ENCODE results near the gene TMEM163. TPM values are rescaled to one million over a fixed set of nuclear protein-coding genes. Genes with fewer than 3 reads are reported as not detected.

TMEM163 gene
- polyA plus RNA-seq, 2 donors: 0.10 to 0.11 TPM

GRCh38 chr2:134682726-134683125 is 36.1 kb downstream of the TMEM163 start:
- 55 to 59% methylated on average over 3 of the region's 3 CpGs for WGBS, 2 donors
- Histone ChIP-seq H3K4me1 (ENCODE audit: control insufficient read depth in 2 of 2, insufficient read depth in 2 of 2, low read length in 1 of 2) (peaks cover 0 to 2% of the 10 kb centered on the region in 2 donors), H3K27me3 (ENCODE audit: control insufficient read depth in 1 of 2, insufficient read depth in 2 of 2, low read length in 2 of 2) (no peaks in the 10 kb centered on the region), H3K9me3 (ENCODE audit: control insufficient read depth in 2 of 2, insufficient read depth in 1 of 2, low read depth in 1 of 2, low read length in 1 of 2) (no peaks in the 10 kb centered on the region), H3K4me3 (ENCODE audit: low read depth in 1 of 2, low read length in 2 of 2) (no peak overlapping the region), H3K36me3 (ENCODE audit: control insufficient read depth in 2 of 2, insufficient read depth in 2 of 2, low read length in 1 of 2) (no peaks in the 10 kb centered on the region), H3K27ac (ENCODE audit: low read depth in 2 of 2, low read length in 1 of 2) (no peak overlapping the region)

- H3K27me3 ChIP-seq (ENCODE audit: control insufficient read depth in 1 of 2, insufficient read depth in 2 of 2, low read length in 2 of 2): no peaks in the 10 kb centered on the region
- no peaks in the 10 kb centered on the region for H3K9me3 ChIP-seq (ENCODE audit: control insufficient read depth in 2 of 2, insufficient read depth in 1 of 2, low read depth in 1 of 2, low read length in 1 of 2)
- 80 to 82% methylated on average over 8 of the region's 8 CpGs for WGBS, 2 donors
- no peak overlapping the region for H3K4me3 ChIP-seq (ENCODE audit: low read depth in 1 of 2, low read length in 2 of 2)
- no peaks in the 10 kb centered on the region for H3K36me3 ChIP-seq (ENCODE audit: control insufficient read depth in 2 of 2, insufficient read depth in 2 of 2, low read length in 1 of 2)
- H3K27ac ChIP-seq (ENCODE audit: low read depth in 2 of 2, low read length in 1 of 2): no peak overlapping the region
- peaks cover 0 to 2% of the 10 kb centered on the region in 2 donors for H3K4me1 ChIP-seq (ENCODE audit: control insufficient read depth in 2 of 2, insufficient read depth in 2 of 2, low read length in 1 of 2)
Measured at GRCh38 chr2:134681201-134681600, 37.6 kb downstream of the TMEM163 start.

GRCh38 chr2:134679745-134680144 is 39.1 kb downstream of the TMEM163 start:
- H3K4me1 ChIP-seq (ENCODE audit: control insufficient read depth in 2 of 2, insufficient read depth in 2 of 2, low read length in 1 of 2): peaks cover 0 to 2% of the 10 kb centered on the region in 2 donors
- H3K9me3 ChIP-seq (ENCODE audit: control insufficient read depth in 2 of 2, insufficient read depth in 1 of 2, low read depth in 1 of 2, low read length in 1 of 2): peaks cover 0 to 2% of the 10 kb centered on the region in 2 donors
- H3K36me3 ChIP-seq (ENCODE audit: control insufficient read depth in 2 of 2, insufficient read depth in 2 of 2, low read length in 1 of 2): no peaks in the 10 kb centered on the region
- no peak overlapping the region for H3K27ac ChIP-seq (ENCODE audit: low read depth in 2 of 2, low read length in 1 of 2)
- 54 to 55% methylated on average over 6 of the region's 6 CpGs for WGBS, 2 donors
- H3K4me3 ChIP-seq (ENCODE audit: low read depth in 1 of 2, low read length in 2 of 2): no peak overlapping the region
- no peaks in the 10 kb centered on the region for H3K27me3 ChIP-seq (ENCODE audit: control insufficient read depth in 1 of 2, insufficient read depth in 2 of 2, low read length in 2 of 2)

DNA sequence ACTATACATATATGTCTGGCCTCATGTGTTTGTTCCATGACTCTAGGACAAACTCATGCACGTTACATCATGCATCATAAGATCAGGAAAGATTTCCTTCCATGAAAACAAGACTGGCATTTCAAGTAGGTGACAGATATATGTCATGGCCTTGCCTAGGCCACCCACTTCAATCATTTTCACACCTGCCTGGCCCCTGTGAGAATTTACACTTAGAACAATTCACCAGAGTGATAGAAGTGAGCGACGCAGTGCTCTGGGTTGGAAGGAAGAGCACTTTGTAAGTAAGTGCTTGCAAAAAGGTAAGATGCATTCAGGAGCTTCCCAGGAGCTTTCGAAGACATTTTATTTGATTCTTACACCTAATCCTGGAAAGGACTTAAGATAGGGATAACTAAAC is 39.5 kb downstream of the TMEM163 start:
- Histone ChIP-seq H3K27me3 (ENCODE audit: control insufficient read depth in 1 of 2, insufficient read depth in 2 of 2, low read length in 2 of 2) (no peaks in the 10 kb centered on the region), H3K9me3 (ENCODE audit: control insufficient read depth in 2 of 2, insufficient read depth in 1 of 2, low read depth in 1 of 2, low read length in 1 of 2) (peaks cover 0 to 2% of the 10 kb centered on the region in 2 donors), H3K4me1 (ENCODE audit: control insufficient read depth in 2 of 2, insufficient read depth in 2 of 2, low read length in 1 of 2) (peaks cover 0 to 2% of the 10 kb centered on the region in 2 donors), H3K4me3 (ENCODE audit: low read depth in 1 of 2, low read length in 2 of 2) (no peak overlapping the region), H3K27ac (ENCODE audit: low read depth in 2 of 2, low read length in 1 of 2) (no peak overlapping the region), H3K36me3 (ENCODE audit: control insufficient read depth in 2 of 2, insufficient read depth in 2 of 2, low read length in 1 of 2) (no peaks in the 10 kb centered on the region)
- 89 to 92% methylated on average over 4 of the region's 4 CpGs for WGBS, 2 donors

- 55 to 57% methylated on average over 20 of the region's 20 CpGs for WGBS, 2 donors
- H3K27me3 ChIP-seq (ENCODE audit: control insufficient read depth in 1 of 2, insufficient read depth in 2 of 2, low read length in 2 of 2): no peaks in the 10 kb centered on the region
- H3K36me3 ChIP-seq (ENCODE audit: control insufficient read depth in 2 of 2, insufficient read depth in 2 of 2, low read length in 1 of 2): no peaks in the 10 kb centered on the region
- H3K9me3 ChIP-seq (ENCODE audit: control insufficient read depth in 2 of 2, insufficient read depth in 1 of 2, low read depth in 1 of 2, low read length in 1 of 2): peaks cover 0 to 2% of the 10 kb centered on the region in 2 donors
- H3K4me3 ChIP-seq (ENCODE audit: low read depth in 1 of 2, low read length in 2 of 2): no peak overlapping the region
- H3K27ac ChIP-seq (ENCODE audit: low read depth in 2 of 2, low read length in 1 of 2): no peak overlapping the region
- H3K4me1 ChIP-seq (ENCODE audit: control insufficient read depth in 2 of 2, insufficient read depth in 2 of 2, low read length in 1 of 2): peaks cover 0 to 2% of the 10 kb centered on the region in 2 donors
Measured at GRCh38 chr2:134677856-134678756, 40.7 kb downstream of the TMEM163 start.

- 66 to 72% methylated on average over 12 of the region's 12 CpGs for WGBS, 2 donors
- H3K4me3 ChIP-seq (ENCODE audit: low read depth in 1 of 2, low read length in 2 of 2): no peak overlapping the region
- no peak overlapping the region for H3K27ac ChIP-seq (ENCODE audit: low read depth in 2 of 2, low read length in 1 of 2)
- peaks cover 0 to 2% of the 10 kb centered on the region in 2 donors for H3K4me1 ChIP-seq (ENCODE audit: control insufficient read depth in 2 of 2, insufficient read depth in 2 of 2, low read length in 1 of 2)
- H3K36me3 ChIP-seq (ENCODE audit: control insufficient read depth in 2 of 2, insufficient read depth in 2 of 2, low read length in 1 of 2): no peaks in the 10 kb centered on the region
- H3K9me3 ChIP-seq (ENCODE audit: control insufficient read depth in 2 of 2, insufficient read depth in 1 of 2, low read depth in 1 of 2, low read length in 1 of 2): peaks cover 0 to 2% of the 10 kb centered on the region in 2 donors
- no peaks in the 10 kb centered on the region for H3K27me3 ChIP-seq (ENCODE audit: control insufficient read depth in 1 of 2, insufficient read depth in 2 of 2, low read length in 2 of 2)
Measured at GRCh38 chr2:134676960-134677359, 41.8 kb downstream of the TMEM163 start.

DNA sequence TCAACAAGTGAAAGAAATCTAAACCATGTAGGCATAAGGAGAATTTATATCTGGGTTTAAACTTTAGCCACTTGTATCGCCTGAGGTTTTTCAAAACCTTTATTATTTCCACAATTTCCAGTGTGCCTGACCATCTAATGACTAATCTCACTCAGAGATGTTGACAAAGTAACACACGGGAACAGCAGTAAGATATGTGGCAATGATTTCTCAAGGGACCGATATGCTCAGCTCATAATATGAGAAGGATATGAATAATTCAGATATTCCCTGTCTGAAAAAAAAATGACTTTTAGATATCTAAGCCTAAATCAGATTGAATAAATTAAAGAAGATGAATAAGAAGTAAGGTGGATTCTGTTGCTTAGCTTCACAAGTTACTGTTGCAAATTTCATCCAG is 43.5 kb downstream of the TMEM163 start:
- no peak overlapping the region for H3K27ac ChIP-seq (ENCODE audit: low read depth in 2 of 2, low read length in 1 of 2)
- 71 to 78% methylated on average over 3 of the region's 3 CpGs for WGBS, 2 donors
- H3K9me3 ChIP-seq (ENCODE audit: control insufficient read depth in 2 of 2, insufficient read depth in 1 of 2, low read depth in 1 of 2, low read length in 1 of 2): peaks cover 0 to 2% of the 10 kb centered on the region in 2 donors
- H3K36me3 ChIP-seq (ENCODE audit: control insufficient read depth in 2 of 2, insufficient read depth in 2 of 2, low read length in 1 of 2): no peaks in the 10 kb centered on the region
- peaks cover 2 to 6% of the 10 kb centered on the region in 2 donors for H3K4me1 ChIP-seq (ENCODE audit: control insufficient read depth in 2 of 2, insufficient read depth in 2 of 2, low read length in 1 of 2)
- no peak overlapping the region for H3K4me3 ChIP-seq (ENCODE audit: low read depth in 1 of 2, low read length in 2 of 2)
- no peaks in the 10 kb centered on the region for H3K27me3 ChIP-seq (ENCODE audit: control insufficient read depth in 1 of 2, insufficient read depth in 2 of 2, low read length in 2 of 2)

- peaks cover 2 to 6% of the 10 kb centered on the region in 2 donors for H3K4me1 ChIP-seq (ENCODE audit: control insufficient read depth in 2 of 2, insufficient read depth in 2 of 2, low read length in 1 of 2)
- 68 to 79% methylated on average over 4 of the region's 4 CpGs for WGBS, 2 donors
- H3K9me3 ChIP-seq (ENCODE audit: control insufficient read depth in 2 of 2, insufficient read depth in 1 of 2, low read depth in 1 of 2, low read length in 1 of 2): peaks cover 0 to 2% of the 10 kb centered on the region in 2 donors
- no peak overlapping the region for H3K4me3 ChIP-seq (ENCODE audit: low read depth in 1 of 2, low read length in 2 of 2)
- H3K27ac ChIP-seq (ENCODE audit: low read depth in 2 of 2, low read length in 1 of 2): no peak overlapping the region
- no peaks in the 10 kb centered on the region for H3K36me3 ChIP-seq (ENCODE audit: control insufficient read depth in 2 of 2, insufficient read depth in 2 of 2, low read length in 1 of 2)
- no peaks in the 10 kb centered on the region for H3K27me3 ChIP-seq (ENCODE audit: control insufficient read depth in 1 of 2, insufficient read depth in 2 of 2, low read length in 2 of 2)
Measured at GRCh38 chr2:134674687-134675086, 44.1 kb downstream of the TMEM163 start.

DNA sequence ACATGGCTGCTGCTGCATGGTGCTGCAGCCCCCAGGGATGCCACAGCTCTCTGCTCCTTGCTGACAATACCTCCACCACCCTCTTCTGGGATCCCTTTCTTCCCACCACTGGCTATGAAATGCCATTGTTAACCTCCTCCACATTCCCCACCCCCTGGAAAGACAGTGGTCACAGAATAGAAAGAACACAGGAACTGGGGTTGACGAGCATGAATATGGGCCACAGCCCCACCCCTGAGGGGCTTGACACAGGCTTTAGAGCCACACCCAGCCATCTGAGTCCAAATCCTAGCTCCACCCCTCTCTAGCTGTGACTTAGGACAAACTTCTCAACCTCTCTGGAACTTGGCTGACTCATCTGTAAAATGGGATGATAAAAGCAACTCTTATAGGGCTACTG is 47.3 kb downstream of the TMEM163 start:
- Histone ChIP-seq H3K36me3 (ENCODE audit: control insufficient read depth in 2 of 2, insufficient read depth in 2 of 2, low read length in 1 of 2) (no peaks in the 10 kb centered on the region), H3K4me1 (ENCODE audit: control insufficient read depth in 2 of 2, insufficient read depth in 2 of 2, low read length in 1 of 2) (peaks cover 0 to 6% of the 10 kb centered on the region in 2 donors), H3K9me3 (ENCODE audit: control insufficient read depth in 2 of 2, insufficient read depth in 1 of 2, low read depth in 1 of 2, low read length in 1 of 2) (peaks cover 0 to 2% of the 10 kb centered on the region in 2 donors), H3K27me3 (ENCODE audit: control insufficient read depth in 1 of 2, insufficient read depth in 2 of 2, low read length in 2 of 2) (no peaks in the 10 kb centered on the region), H3K4me3 (ENCODE audit: low read depth in 1 of 2, low read length in 2 of 2) (no peak overlapping the region), H3K27ac (ENCODE audit: low read depth in 2 of 2, low read length in 1 of 2) (no peak overlapping the region)
- WGBS, 2 donors: 2 to 11% methylated on average over 1 of the region's 1 CpG

- H3K27ac ChIP-seq (ENCODE audit: low read depth in 2 of 2, low read length in 1 of 2): no peak overlapping the region
- H3K27me3 ChIP-seq (ENCODE audit: control insufficient read depth in 1 of 2, insufficient read depth in 2 of 2, low read length in 2 of 2): no peaks in the 10 kb centered on the region
- no peak overlapping the region for H3K4me3 ChIP-seq (ENCODE audit: low read depth in 1 of 2, low read length in 2 of 2)
- 38 to 47% methylated on average over 4 of the region's 4 CpGs for WGBS, 2 donors
- H3K4me1 ChIP-seq (ENCODE audit: control insufficient read depth in 2 of 2, insufficient read depth in 2 of 2, low read length in 1 of 2): peaks cover 0 to 6% of the 10 kb centered on the region in 2 donors
- H3K36me3 ChIP-seq (ENCODE audit: control insufficient read depth in 2 of 2, insufficient read depth in 2 of 2, low read length in 1 of 2): no peaks in the 10 kb centered on the region
- peaks cover 0 to 2% of the 10 kb centered on the region in 2 donors for H3K9me3 ChIP-seq (ENCODE audit: control insufficient read depth in 2 of 2, insufficient read depth in 1 of 2, low read depth in 1 of 2, low read length in 1 of 2)
Measured at GRCh38 chr2:134670955-134671354, 47.8 kb downstream of the TMEM163 start.

Measured in esophagus (tissue), 2 donors.